22Rv1 (cell line): ENCODE results near the gene LRRC40.

Experiments used
- CTCF ChIP-seq: fragments of 450-650 bp; IDR thresholded peaks from 2 replicates; pipeline ENCODE4 v1.5.1; 2017; ENCODE audit warnings: mild to moderate bottlenecking
- ZFX ChIP-seq: fragments of 450-650 bp; IDR thresholded peaks from 2 replicates; pipeline ENCODE4 v1.6.1; 2017; ENCODE audit warnings: antibody characterized with exemption, borderline replicate concordance

GRCh38 chr1:70153739-70154138, 51.6 kb downstream of the LRRC40 start:
- TF ChIP-seq CTCF (no peak), ZFX (no peak)
